ENCODE results near the gene SH3PXD2A. TPM values are rescaled to one million over a fixed set of nuclear protein-coding genes. Genes with fewer than 3 reads are reported as not detected.

The SH3PXD2A gene
- total and polyA plus RNA-seq, 2 donors (not counting 1 experiment from before 2014, with no cell fraction given) = 3.2 to 33.5 TPM

DNA sequence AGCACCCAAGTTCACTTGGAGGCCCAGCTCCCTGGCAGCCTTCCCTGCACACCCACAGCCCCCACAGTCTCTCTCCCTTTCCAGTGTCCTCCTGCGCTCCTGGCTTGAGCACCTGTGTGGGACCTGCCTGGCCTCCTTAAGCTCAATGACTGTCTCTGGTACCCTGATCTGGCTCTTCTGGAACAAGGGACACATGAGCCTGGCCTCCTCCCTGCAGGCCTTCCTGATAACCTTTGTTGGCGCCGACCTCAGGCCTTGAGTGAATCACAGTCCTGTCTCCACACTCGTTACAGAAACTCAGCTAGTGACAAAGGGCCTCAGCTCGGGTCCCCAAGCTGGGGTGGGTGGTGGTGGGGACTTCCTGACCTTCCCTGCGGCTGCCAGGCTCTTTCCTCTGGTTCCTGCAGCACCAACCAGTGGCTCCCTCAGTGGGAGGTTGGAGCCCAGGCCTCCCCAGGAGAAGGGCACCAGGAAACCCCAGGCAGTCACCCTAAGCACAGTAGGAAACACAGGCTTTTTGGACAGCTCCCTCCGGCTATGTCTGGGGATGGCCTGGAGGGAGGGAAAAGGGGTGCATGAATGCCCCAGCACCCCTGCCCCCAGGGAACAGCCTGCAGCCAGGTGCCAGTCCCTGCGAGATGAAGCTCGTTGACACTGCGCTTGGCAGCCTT lies 147.3 kb downstream of the SH3PXD2A start:
- WGBS (ENCODE audit: insufficient coverage) = 71% methylated on average over 9 of the region's 10 CpGs
- POLR2A ChIA-PET = no interaction called here
- CTCF ChIA-PET = interaction anchor here (1.0 to 1.8 kb wide), 3 partner anchors 9 to 150 kb away, joined by 4 to 5 read pairs (median 4); no protein-coding TSS in a partner anchor

DNA sequence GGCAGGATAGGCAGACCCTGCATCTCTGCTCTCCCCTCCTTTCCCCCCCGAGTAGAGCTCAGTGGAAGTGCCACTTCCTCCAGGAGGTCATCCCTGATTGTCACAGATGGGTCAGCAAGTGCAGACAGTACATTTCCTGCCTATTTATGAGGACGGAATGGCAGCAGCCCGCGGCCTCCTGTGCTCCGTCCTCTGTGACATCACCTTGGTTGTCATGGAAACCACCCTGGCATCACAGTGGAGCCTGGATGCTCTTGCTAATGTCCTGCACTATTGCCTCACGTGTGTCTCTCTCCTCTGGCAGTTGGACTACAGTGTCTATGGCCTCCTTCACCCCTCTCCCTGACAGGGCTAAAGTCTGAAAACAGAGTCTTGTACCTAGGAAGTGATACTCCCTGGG lies 148.6 kb downstream of the SH3PXD2A start:
- no peak overlapping the region for H2AFZ ChIP-seq (ENCODE audit: insufficient read depth, low read depth, low read length, poor library complexity, severe bottlenecking)
- no peaks in the 10 kb centered on the region for H3K4me1 Mint-ChIP-seq
- no peak for DNase-seq
- H3K9me3 Mint-ChIP-seq (ENCODE audit: insufficient read depth) = no peaks in the 10 kb centered on the region
- H3K9ac ChIP-seq (ENCODE audit: low read length) = no peak overlapping the region
- H3K79me2 ChIP-seq (ENCODE audit: control insufficient read depth, insufficient read depth, low read length) = no peaks in the 10 kb centered on the region
- H3K27me3 Mint-ChIP-seq = peaks cover 6% of the 10 kb centered on the region
- no peaks in the 10 kb centered on the region for H3K9me3 ChIP-seq (ENCODE audit: control extremely low read depth in 1 of 3, control insufficient read depth in 2 of 3, insufficient read depth in 1 of 3, low read length in 2 of 3)
- H3K36me3 ChIP-seq (replicated peaks in 1 of 2; ENCODE audit: control extremely low read depth in 1 of 2, control insufficient read depth in 1 of 2, extremely low read depth in 1 of 2, insufficient read depth in 2 of 2, low read length in 1 of 2) = no peaks in the 10 kb centered on the region
- intact Hi-C loops (cut with micrococcal nuclease) = no loop called here
- no peaks in the 10 kb centered on the region for H3K4me1 ChIP-seq (ENCODE audit: control insufficient read depth in 2 of 2, insufficient read depth in 2 of 2, low read length in 2 of 2)
- no peaks in the 10 kb centered on the region for H4K20me1 ChIP-seq (ENCODE audit: control insufficient read depth, insufficient read depth, low read length, poor library complexity, severe bottlenecking)
- no peak overlapping the region for H3K4me2 ChIP-seq (replicated peaks; ENCODE audit: low read depth, low read length, poor library complexity, severe bottlenecking)
- no peak overlapping the region for H3K27ac Mint-ChIP-seq
- H3K27ac ChIP-seq (ENCODE audit: low read length in 2 of 2) = no peak overlapping the region
- ATAC-seq (ENCODE audit: low read depth) = no peak
- no peak overlapping the region for H3K4me3 Mint-ChIP-seq
- no peak overlapping the region for H3K4me3 ChIP-seq (ENCODE audit: control extremely low read depth in 1 of 5, extremely low read depth in 1 of 5, insufficient read depth in 1 of 5, low read depth in 2 of 5, low read length in 4 of 5)
- no peaks in the 10 kb centered on the region for H3K27me3 ChIP-seq (replicated peaks in 1 of 4; ENCODE audit: control extremely low read depth in 1 of 4, control insufficient read depth in 3 of 4, insufficient read depth in 4 of 4, low read length in 3 of 4)
- TF ChIP-seq EZH2 (IDR thresholded peaks at IDR 0.05; ENCODE audit: borderline replicate concordance, insufficient read depth, low read depth, low read length, poor library complexity, severe bottlenecking) = no peak
- TF ChIP-seq, protein P1, sequence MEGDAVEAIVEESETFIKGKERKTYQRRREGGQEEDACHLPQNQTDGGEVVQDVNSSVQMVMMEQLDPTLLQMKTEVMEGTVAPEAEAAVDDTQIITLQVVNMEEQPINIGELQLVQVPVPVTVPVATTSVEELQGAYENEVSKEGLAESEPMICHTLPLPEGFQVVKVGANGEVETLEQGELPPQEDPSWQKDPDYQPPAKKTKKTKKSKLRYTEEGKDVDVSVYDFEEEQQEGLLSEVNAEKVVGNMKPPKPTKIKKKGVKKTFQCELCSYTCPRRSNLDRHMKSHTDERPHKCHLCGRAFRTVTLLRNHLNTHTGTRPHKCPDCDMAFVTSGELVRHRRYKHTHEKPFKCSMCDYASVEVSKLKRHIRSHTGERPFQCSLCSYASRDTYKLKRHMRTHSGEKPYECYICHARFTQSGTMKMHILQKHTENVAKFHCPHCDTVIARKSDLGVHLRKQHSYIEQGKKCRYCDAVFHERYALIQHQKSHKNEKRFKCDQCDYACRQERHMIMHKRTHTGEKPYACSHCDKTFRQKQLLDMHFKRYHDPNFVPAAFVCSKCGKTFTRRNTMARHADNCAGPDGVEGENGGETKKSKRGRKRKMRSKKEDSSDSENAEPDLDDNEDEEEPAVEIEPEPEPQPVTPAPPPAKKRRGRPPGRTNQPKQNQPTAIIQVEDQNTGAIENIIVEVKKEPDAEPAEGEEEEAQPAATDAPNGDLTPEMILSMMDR (IDR thresholded peaks at IDR 0.05) = no peak
- WGBS (ENCODE audit: insufficient coverage) = 91% methylated on average over 6 of the region's 6 CpGs
- ChIA-PET CTCF (interaction anchor here (1.8 kb wide), 2 partner anchors 21 to 152 kb away, joined by 4 to 5 read pairs; no protein-coding TSS in a partner anchor), POLR2A (no interaction called here)

More for the DNA sequence above, 147.3 kb downstream of the SH3PXD2A start:
- H3K27ac ChIP-seq (ENCODE audit: low read length in 2 of 2) = no peak overlapping the region
- no peak overlapping the region for H3K4me3 ChIP-seq (ENCODE audit: control extremely low read depth in 1 of 5, extremely low read depth in 1 of 5, insufficient read depth in 1 of 5, low read depth in 2 of 5, low read length in 4 of 5)
- H3K4me2 ChIP-seq (replicated peaks; ENCODE audit: low read depth, low read length, poor library complexity, severe bottlenecking) = no peak overlapping the region
- ATAC-seq (ENCODE audit: low read depth) (no peak), DNase-seq (no peak)
- H3K4me1 ChIP-seq (ENCODE audit: control insufficient read depth in 2 of 2, insufficient read depth in 2 of 2, low read length in 2 of 2) = no peaks in the 10 kb centered on the region
- no peak overlapping the region for H2AFZ ChIP-seq (ENCODE audit: insufficient read depth, low read depth, low read length, poor library complexity, severe bottlenecking)
- Mint-ChIP-seq H3K27ac (no peak overlapping the region), H3K9me3 (ENCODE audit: insufficient read depth) (no peaks in the 10 kb centered on the region), H3K4me1 (no peaks in the 10 kb centered on the region), H3K4me3 (no peak overlapping the region), H3K27me3 (peaks cover 6% of the 10 kb centered on the region)
- no peaks in the 10 kb centered on the region for H3K27me3 ChIP-seq (replicated peaks in 1 of 4; ENCODE audit: control extremely low read depth in 1 of 4, control insufficient read depth in 3 of 4, insufficient read depth in 4 of 4, low read length in 3 of 4)
- H3K9me3 ChIP-seq (ENCODE audit: control extremely low read depth in 1 of 3, control insufficient read depth in 2 of 3, insufficient read depth in 1 of 3, low read length in 2 of 3) = no peaks in the 10 kb centered on the region
- H3K36me3 ChIP-seq (replicated peaks in 1 of 2; ENCODE audit: control extremely low read depth in 1 of 2, control insufficient read depth in 1 of 2, extremely low read depth in 1 of 2, insufficient read depth in 2 of 2, low read length in 1 of 2) = no peaks in the 10 kb centered on the region
- intact Hi-C loops (cut with micrococcal nuclease) = no loop called here
- TF ChIP-seq EZH2 (IDR thresholded peaks at IDR 0.05; ENCODE audit: borderline replicate concordance, insufficient read depth, low read depth, low read length, poor library complexity, severe bottlenecking) = no peak
- TF ChIP-seq, protein P1 (IDR thresholded peaks at IDR 0.05) = no peak
- no peaks in the 10 kb centered on the region for H3K79me2 ChIP-seq (ENCODE audit: control insufficient read depth, insufficient read depth, low read length)
- H4K20me1 ChIP-seq (ENCODE audit: control insufficient read depth, insufficient read depth, low read length, poor library complexity, severe bottlenecking) = no peaks in the 10 kb centered on the region
- H3K9ac ChIP-seq (ENCODE audit: low read length) = no peak overlapping the region
